T-helper 9 cell (primary cell): ENCODE measurements around the gene MRO.
"Not testable (repeated sequence)": the region's sequence is repeated elsewhere in the genome, so short reads cannot be mapped to it uniquely, and the experiment has no call there.

ENCODE experiments used
- DNase-seq: peaks from one replicate; pipeline ENCODE4 v3.0.0-alpha.2; 2020

Gene MRO

GRCh38 chr18:50791599-50792438, 28.0 kb downstream of the MRO start:
- no peak for DNase-seq

DNA sequence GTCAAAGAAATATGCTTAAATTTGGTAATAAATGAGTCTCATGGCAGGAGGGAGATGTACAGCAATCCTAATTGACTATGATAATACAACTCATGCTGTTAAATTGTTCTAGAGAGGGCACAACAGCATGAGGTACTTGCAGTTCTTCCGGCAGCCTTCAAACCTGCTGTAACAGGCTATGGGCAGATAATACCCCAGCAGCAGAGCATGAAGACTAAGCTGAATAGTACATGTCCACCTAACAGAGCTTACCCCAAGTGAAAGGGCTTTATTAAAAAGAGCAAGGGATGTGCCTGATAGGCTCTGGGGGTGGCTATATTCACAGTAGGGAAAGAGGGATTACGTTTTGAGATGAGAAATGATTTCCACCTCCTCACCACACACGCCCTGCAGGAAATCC, 28.9 kb downstream of the MRO start:
- no peak for DNase-seq

- no peak for DNase-seq
Measured at GRCh38 chr18:50790241-50790640, 29.6 kb downstream of the MRO start.

DNA sequence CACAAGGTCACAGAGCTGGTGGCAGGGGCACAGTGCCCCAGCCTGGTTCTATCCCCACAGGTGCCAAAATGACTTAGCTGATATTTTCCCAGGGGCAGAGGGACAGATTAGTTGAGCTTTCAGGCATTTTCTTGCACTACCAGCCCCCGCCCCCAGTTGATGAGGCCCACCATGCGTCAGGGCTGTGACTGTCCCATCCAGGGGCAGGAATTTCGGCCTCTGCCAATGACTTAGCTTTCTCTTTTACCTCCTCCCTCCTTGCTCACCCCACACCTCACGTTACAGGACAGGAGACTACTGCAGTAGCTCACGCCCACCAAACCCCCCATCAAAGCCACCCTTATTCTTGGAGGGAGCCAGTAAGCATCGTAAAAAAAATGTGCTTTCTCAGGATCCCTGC, 31.5 kb downstream of the MRO start:
- no peak for DNase-seq

- DNase-seq: no peak
Measured at GRCh38 chr18:50786864-50787263, 33.0 kb downstream of the MRO start.

DNA sequence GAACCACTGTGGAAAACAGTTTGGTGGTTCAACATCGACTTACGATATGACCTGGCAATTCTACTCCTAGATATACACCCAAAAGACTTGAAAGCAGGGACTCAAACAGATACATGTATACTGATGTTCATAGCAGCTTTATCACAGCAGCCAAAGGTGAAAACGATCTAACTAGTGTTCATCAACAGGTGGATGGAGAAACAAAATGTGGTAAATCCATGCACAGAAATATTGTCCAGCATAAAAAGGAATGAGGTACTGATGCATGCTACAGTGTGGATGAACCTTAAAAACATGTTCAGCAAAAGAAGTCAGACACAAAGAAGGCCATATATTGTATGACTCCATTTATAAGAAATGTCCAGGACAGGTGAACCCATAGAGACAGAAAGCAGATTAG, 36.3 kb downstream of the MRO start:
- no peak for DNase-seq

DNA sequence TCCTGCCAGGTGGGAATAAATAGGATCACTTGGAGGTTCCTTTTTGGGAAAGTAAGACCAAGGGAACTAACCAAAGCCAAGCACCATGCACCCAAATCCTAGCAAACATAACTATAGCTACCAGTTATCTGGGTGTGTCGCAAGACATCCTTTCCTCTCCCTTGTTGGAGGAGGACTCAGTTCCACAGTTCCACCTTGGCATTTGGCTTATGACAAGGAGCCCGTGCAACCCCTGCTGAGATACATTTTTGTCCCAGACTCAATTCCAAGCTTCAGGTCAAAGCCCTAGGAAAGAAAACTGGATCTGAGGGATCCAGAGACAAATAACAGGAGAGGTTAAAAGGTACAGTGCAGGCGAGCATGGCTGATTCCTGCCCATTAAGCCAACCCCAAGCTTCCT, 40.8 kb downstream of the MRO start:
- not testable (repeated sequence) for DNase-seq

DNA sequence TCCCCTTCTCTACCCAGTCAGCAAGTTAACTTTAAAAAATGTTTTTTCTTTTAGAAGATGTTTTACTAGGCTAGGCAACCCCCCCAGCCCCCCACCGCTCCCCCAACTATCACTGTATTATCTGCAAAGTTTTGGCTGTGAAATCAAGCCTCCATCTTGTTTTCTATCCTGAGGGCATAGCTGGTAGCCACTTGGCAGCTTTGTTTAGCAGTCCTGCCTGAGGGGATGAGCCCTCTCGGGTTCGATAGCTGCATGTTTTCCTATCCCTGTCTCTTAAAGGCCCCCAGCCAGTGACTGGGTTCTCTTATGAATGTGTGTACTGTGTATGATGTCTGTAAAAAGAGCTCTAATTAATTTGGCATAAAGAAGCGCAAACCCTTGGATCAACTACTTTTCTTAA, 43.4 kb downstream of the MRO start:
- no peak for DNase-seq

DNA sequence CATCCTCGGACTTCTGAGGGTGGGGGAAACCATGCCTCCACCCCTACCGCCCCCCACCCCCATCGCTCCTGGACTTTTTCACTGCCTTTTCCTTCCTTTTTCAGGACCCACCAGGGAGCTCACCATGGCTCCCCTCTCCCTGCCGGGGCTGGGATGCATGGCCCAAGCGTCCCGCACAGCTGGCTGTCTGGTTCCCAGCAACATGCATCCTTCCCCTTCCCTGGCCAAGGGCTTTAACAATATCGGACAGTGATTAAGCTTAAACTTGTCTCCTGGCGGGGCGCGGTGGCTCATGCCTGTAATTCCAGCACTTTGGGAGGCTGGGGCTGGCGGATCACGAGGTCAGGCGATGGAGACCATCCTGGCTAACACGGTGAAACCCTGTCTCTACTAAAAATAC, 44.1 kb downstream of the MRO start:
- DNase-seq: no peak

- no peak for DNase-seq
Measured at GRCh38 chr18:50775207-50775606, 44.6 kb downstream of the MRO start.

DNA sequence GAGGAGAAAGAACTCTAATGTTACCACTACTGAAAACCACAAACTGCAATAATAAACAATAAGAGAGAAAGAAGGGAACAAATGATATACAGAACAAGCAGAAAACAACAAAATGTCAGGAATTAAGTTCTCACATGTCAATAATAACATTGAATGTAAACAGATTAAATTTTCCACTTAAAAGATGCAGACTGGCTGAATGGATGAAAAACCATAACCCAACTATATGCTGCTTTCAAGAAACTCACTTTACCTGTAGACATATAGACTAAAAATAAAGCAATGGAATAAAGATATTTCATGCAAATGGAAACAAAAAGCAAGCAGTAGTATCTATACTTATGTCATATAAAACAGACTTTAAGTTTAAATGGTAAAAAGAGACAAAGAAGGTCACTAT, 50.4 kb downstream of the MRO start:
- DNase-seq: no peak

- DNase-seq: no peak
Measured at GRCh38 chr18:50757358-50757757, 62.5 kb downstream of the MRO start.

DNA sequence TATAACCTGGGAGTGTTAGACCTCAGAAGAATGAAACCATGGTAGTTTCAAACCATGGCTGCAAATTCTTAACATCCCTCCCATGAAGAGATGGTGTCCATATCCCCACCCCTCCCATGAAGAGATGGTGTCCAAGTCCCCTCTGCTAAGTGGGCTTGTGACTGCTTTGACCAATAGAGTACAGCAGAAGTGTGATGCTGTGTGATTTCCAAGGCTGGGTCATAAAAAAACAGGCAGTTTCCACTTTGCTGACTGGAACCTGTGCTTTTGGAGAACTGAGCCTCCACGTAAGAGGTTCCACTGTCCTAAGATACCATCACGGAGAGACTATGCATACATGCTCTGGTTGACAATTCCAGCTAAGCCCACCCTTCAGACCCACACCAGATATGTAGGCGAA, 65.5 kb downstream of the MRO start:
- no peak for DNase-seq

GRCh38 chr18:50753311-50753710, 66.5 kb downstream of the MRO start:
- DNase-seq: no peak

GRCh38 chr18:50751947-50752346, 67.9 kb downstream of the MRO start:
- DNase-seq: no peak

GRCh38 chr18:50751490-50751889, 68.3 kb downstream of the MRO start:
- no peak for DNase-seq

DNA sequence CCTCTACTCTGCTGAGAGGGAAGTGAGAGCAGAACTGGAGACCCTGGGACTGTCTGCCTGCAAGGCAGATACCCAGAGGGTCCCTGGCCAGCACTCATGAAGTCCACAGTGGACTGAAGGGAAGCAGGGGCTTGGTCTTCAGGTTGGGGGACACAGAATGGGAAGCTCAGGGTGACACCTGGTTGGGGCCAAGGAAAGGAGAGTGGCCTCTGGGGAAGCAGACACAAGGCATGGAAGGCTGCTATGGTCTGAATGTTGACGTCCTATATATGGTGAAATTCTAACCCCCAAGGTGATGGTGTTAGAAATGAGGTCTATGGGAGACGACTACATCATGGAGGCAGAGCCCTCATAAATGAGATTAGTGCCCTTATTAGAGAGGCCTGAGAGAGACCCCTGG, 69.3 kb downstream of the MRO start:
- no peak for DNase-seq

GRCh38 chr18:50749945-50750344, 69.9 kb downstream of the MRO start:
- no peak for DNase-seq

GRCh38 chr18:50749421-50749820, 70.4 kb downstream of the MRO start:
- no peak for DNase-seq

- DNase-seq: no peak
Measured at GRCh38 chr18:50748243-50749229, 71.3 kb downstream of the MRO start.

- DNase-seq: no peak
Measured at GRCh38 chr18:50747849-50748242, 72.0 kb downstream of the MRO start.

- DNase-seq: no peak
Measured at GRCh38 chr18:50745945-50746344, 73.9 kb downstream of the MRO start.
